HL-60/S4 treated with phorbol 12-myristate 13-acetate at 8.2 ng/mL for 4 days and 3 days (cell line): ENCODE measurements around the gene EPHA10.

Experiments
- in situ Hi-C: fragments of 300-500 bp; cut with MboI; formaldehyde crosslinking; loops from 2 replicates; pipeline ENCODE4 v1.15.0; 2022; ENCODE audit warnings: low sequenced_read_pairs

The EPHA10 gene

DNA sequence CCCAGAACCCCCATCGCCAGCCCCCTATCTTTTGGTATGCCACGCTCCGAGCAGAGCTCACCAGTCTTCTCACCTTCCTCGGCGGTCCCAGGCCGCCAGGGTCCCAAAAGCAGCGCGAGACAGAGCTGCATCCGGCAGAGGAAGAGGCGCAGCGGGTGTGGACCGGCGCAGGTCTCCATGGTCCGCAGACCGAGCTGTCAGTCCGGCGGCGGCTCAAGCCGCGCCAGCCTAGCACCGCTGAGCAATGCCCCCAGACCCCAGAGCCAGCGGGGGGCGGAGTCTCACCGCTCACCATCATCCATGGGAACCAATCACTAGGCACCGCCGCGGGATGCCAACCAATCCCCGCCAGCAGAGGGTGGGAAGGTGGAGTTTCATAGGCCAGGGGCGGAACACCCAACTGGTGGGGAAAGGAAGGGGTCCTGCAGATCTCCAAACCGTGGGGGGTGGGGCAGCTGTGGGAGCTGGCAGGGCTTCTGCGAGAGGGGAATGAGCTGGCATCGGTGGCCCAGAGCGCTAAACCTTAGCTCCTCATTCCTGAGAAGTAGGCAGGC is at the start of gene EPHA10:
EPHA10 (minus strand) TSS at position 233 of the 554 bp plus-strand sequence; CDS start at position 179, 54 bp downstream.
- in situ Hi-C loops = no loop called here

DNA sequence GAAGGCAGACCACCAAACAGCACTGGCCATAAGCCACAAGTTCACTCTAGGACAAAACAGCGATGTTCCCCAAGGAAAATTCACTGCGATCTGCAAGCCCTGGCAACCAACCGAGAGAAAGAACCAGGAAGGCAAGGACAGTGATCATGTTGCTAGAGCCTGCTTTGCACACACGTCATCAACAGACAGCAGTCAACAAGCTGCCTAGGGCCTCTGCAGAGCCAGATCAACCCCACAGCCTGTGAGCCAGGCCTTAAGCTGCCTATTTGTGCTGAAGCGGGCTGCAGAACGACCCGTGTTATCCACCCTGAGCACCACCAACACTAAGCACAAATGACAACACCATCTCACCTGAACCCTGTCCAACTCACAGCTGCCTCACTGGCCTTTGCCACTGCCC is 49.3 kb upstream of the EPHA10 start:
- in situ Hi-C loops = no loop called here

DNA sequence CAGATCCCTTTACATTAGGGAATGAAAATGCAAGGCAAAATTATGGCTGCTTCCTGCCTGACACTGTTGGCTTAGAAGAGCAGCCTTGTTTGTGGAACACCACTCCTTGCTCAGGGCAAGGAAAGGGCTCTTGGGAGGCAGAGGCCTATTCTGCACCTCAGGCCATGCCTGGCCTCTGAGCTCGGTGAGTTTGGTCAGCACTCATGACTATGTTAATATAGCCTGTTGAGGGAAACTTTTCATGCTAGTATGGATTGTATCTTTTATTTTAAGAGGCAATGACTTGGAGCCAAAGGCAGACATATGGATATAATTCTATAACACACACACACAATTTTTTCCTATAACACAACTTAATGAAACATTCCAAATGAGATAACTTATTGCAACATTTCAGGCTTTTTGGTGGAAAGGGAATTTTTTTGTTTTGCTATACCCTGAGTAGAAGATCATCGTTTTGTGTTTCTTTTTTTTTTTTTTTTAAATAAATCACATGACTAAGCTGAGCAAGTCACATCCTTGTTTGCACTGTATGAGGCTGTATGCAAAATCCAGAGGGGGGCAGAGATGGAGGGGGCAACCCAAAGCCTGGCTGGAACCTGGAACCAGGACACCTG is 48.7 kb upstream of the EPHA10 start:
- in situ Hi-C loops = no loop called here

DNA sequence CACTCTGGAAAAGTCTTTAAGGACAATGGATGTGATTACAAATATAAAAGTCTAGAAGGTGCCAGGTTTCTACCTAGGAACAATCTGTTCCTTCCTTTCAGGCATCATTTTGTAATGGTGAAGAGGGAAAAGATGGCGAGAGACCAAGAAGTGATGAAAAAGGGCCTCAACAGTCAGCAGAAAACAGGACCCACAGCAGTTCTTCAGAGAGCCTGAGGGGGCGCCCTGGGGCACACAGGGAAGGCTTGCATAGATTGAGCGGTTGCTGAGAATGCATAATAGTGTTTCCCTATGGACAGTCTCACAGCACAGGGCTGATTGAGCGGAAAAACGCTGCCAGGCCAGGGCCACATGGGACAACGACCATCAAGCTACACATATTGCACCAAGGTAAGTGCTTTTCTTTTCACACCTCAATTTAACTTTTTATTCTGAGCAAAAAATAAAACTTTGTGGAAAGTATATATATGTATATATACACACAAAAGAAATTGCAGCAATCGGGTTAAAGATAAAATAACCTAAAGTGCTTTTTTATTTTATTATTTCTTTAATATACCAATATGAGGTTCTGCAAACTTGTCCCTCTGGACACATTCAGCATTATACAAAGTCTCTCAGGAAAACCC is 46.2 kb upstream of the EPHA10 start:
- in situ Hi-C loops = no loop called here

DNA sequence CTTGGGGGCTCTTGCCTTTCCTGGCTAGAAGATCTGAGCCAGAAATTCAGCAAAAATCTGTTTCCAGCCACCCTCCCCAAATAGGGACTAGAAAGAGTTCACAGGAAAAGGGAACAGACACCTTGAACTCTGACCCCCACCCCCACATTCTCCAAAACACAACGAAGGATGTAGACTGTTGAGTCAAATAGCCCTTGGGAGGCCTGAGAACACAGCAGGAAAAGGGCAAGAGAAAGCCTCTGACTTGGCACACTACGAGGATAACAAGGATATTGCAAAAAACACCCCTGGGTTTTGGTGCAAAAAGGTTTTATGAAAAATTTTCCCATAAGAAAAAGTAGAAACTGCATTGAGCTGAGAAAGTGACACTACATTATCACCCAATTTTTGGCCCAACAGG is 45.0 kb upstream of the EPHA10 start:
- in situ Hi-C loops = no loop called here

DNA sequence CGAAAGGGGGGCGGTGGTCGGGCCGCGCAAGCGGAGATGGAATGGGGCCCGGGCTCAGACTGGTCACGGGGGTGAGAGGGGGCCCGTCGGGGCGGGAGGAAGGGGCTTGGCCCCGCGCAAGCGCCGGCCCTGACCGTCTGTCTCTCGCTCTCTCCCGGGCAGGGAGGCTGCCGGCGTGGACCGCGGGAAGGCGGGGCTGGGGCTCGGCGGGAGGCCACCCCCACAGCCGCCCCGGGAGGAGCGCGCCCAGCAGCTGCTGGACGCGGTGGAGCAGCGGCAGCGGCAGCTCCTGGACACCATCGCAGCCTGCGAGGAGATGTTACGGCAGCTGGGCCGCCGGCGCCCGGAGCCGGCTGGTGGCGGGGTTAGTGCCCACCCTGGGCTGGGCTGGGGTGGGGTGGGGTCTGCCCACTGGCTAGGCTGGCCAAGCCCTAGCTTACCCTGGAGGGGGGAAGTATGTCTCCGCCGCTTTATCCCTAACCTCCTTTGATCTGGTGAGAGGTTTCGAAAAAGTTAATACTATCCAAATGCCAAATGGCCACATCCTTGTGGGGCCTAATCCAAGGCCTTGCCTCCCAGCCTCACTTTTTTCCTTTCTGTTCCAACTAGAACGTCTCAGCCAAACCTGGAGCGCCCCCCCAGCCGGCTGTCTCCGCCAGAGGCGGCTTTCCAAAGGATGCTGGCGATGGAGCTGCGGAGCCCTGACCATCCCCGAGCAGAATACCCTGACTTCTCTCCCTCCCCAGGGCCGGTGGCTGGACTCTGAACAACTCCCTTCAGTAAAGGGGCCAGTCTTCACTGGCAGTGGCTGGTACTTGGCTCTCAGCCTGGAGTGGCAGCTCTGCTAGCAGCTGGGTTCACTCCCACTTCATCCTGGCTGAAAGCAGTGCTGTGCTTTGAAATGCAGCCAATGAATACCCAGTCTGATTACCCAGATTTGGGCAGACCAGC is 43.7 kb upstream of the EPHA10 start:
- in situ Hi-C loops = no loop called here

DNA sequence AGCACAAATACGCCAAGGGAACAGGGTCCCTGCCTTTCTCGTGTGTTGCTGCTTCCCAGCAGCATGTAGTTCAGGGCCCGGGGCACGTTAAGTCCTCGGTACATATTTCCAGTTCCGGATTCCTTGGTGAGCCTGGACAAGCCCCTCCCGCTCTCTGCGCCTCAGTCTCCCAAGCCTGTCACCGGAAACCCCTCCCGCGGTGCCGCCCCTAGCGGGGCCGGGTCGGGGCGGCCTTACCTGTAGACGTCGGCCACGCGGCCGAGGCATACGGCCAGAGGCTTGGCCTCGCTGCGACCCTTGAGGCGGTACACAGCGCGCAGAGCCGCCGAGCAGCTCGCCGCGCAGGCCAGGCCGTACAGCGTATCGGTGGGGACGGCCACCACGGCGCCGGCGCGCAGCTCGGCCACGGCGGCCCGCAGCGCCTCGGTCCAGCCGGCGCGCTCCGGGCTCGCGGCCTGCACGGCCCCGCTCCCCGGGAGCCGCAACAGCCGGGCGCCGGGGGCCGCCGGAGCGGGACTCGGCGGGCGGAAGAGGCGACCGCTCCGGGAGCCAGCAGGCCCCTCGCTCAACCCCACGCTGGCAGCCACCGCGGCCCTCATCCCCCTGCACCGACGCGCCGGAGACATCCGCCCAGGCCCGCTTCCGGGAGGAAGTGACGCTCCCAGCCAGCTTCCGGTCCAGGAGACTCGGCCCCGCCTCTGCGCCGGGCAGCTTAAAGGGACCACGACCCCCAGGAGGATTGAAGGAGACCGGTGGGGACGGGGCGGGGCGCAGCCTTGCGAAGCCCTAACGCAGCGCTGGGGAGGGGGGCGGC is 42.8 kb upstream of the EPHA10 start, which contains the start of the genes C1orf122 and YRDC:
C1orf122 (plus strand) TSS at position 236 of the 814 bp plus-strand sequence. CDS start 615 bp downstream, outside the sequence.
YRDC (minus strand) TSS at position 654 of the 814 bp plus-strand sequence; CDS start at position 626, 28 bp downstream.
- in situ Hi-C loops = no loop called here

DNA sequence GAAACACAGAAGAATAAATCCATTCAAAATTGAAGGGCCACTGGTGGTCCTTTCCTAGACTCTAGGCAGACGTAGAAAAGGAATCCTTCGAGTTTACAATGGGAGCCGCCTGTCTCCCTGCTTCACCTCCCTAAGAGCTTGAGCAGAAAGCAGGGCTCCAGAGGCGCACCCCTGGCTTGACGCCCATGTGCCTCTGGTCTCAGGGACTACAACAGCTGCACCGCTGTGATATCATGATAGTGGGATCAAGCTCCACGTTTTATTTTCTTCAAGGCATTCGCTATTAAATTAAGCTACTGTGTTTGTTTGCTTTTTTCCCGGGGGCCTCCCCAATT is 42.3 kb upstream of the EPHA10 start:
- in situ Hi-C loops = no loop called here

DNA sequence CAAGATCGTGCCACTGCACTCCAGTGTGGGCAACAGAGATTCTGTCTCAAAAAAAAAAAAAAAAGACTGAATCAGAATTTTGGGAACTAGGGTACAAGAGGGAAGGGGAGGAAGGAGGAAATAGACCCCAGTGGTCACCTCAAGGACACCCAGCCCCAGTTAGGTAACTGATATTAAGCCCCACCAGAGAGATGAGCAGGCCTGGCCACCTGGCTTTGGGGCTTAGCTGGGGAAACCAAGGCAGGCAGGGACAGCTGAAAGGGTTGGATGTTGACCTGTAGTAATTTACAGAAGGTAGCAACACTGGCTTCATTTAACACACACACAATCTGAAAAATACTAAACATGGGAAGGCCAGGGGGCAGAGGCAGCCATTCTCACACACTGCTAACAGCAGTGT is 37.5 kb upstream of the EPHA10 start:
- in situ Hi-C loops = no loop called here

DNA sequence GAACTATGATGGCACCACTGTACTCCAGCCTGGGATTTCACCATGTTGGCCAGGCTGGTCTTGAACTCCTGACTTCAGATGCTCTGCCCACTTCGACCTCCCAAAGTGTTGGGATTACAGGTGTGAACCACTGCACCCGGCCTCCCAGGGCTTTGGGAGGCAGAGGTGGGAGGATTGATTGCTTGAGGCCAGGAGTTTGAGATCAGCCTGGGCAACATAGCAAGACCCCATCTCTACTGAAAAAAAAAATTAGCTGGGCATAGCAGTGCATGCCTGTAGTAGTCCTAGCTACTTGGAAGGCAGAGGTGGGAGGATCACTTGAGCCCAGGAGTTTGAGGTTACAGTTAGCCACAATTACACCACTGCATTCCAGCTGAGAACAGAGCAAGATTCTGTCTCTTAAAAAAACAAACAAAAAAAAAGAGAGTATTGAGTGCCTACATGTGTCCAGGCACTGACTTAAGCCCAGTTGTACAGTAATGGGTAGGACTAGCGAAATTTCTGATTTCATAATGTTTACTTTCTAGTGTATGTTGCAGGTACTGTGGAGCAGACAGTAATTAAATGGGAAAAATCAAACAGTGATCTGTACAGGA is 32.9 kb upstream of the EPHA10 start:
- in situ Hi-C loops = no loop called here

DNA sequence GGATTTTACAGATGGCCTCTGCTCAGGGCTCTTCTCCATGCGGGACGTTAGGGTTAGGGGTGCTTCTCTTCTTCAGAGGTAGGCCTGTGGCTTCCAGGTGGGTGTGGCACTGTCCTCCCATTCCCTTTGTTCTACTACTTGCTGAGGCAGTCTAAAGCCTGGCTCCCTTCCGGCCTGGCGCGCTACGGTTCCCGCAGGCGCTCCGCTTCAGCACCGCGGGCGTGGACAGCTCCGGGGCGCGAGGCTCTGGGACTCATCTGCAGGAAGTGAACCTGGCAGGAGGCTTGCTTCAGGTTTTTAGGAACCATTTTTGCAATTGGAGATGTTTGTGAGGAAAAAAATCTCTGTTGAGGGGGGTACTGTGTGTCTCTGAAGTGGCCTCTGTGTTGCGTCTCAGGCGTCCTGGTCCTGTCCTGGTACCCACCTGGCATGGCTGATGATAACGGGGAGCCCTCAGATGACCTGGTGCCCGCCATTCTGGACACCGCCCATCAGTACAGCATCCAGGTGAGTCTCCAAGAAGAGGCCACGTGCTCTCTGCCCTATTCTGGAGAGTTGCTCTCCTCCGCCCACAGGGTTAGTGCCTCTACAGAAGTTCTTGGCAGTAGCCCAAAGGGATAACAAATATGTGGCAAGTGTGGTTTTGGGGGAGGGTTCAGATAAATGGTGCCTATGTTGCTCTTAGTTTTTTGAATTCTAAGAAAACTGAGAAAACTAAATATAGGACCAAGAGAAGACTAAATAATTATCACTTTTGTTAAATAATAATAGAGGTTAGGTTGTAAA is 30.6 kb upstream of the EPHA10 start:
- in situ Hi-C loops = no loop called here

DNA sequence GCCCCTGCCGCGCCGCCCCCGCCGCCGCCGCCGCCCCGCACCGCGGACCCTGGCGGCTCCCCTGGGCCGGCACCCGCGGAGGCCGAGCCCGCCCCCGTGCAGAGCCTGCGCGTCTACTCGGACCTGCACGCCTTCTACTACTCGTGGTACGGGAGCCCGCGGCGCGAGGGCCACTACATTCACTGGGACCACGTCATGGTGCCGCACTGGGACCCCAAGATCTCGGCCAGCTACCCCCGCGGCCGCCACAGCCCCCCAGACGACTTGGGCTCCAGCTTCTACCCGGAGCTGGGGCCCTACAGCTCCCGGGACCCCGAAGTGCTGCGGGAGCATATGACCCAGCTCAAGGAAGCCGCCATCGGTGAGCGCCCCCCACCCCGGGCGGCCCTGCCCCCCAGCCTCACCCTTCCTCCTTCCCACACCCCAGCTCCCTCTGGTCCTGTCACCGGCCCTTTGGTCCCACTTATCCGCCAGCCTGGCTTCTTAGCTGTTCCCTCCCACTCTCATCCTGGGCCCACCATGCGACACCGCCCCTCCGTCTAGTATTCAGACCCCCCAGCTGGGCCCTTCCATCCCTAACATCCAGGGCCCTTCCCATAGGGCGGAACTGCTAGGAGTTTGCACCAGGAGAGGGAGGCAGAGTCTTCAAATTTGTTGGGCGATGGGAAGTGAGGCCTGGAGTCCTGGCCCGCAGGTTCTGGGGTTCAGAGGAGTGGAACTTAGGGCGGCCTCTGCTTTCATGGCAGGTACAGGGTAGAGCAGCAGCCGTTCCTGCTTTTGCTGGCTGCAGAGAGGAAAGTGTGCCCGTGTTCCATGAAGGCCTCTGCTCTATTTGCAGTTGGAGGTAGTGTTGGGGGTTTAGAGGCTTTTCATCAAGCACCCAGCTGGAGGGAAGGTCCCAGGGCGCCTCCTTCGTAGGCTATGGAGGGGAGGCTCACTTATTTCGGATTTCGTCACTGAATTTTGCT is 29.7 kb upstream of the EPHA10 start:
- in situ Hi-C loops = no loop called here

DNA sequence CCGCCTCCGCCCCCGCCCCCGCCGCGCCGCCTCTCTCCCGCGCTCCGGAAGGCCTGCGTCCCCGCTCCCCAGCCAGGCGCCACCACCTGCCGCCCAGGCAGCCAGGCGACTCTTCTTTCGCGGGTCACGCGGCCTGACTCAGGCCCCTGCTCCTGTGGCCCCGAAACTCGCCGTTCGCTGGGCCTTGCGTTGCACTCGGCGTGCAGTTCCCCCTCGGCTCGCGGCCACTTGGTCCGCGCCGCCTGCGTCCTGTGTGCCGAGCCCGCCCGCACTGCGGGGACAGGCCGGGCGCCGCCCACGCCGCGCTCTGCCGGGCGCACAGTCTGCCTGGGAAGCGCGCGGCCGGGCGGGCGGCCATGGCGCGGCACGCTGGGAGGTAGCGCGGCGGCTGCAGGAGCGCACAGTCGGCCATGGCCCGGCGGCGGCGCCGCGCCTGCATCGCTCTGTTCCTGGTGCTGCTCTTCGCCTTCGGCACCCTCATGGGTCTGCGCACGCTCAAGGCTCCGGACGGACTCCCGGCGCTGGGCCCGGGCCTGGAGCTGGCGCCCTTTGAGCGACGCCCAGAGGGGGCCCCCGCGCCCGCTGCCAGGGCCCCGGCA is 29.0 kb upstream of the EPHA10 start, which contains the start of gene MANEAL:
MANEAL (plus strand) TSS at position 75 of the 599 bp plus-strand sequence; CDS start at position 411, 336 bp downstream.
- in situ Hi-C loops = no loop called here

DNA sequence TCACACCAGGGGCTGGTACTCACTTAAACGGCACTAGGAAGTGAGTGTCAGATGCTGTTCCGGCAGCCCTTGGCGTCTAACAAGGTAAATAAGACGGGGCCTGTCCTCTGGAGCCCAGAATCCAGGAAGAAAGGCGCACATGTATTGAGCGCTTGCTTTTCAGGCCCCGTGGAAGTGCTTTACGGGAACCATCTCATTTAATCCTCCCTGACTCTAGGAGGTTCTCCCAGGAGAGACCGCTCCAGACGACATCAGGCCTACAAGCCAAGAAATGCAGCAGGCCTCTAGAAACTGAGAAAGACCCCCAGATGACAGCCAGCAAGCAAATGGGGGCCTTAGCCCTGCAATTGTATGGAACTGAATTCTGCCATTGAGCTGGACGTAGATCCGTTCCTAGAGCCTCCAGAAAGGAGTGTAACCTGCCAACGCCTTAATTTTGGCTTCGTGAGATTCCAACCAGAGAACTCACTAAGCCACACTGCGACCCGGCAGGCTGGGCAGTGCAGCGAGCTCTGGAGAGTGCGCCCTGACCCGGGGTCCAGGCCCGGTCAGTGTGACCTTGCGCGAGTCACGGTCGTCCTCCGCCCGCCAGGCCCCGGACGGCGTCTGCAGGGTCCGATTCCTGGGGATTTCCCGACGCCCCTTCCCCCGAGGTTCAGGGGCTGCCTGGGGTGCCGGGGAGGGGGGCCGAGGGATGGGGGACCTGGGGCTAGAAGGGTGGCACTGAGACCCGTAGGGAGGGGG is 28.2 kb upstream of the EPHA10 start:
- in situ Hi-C loops = no loop called here

DNA sequence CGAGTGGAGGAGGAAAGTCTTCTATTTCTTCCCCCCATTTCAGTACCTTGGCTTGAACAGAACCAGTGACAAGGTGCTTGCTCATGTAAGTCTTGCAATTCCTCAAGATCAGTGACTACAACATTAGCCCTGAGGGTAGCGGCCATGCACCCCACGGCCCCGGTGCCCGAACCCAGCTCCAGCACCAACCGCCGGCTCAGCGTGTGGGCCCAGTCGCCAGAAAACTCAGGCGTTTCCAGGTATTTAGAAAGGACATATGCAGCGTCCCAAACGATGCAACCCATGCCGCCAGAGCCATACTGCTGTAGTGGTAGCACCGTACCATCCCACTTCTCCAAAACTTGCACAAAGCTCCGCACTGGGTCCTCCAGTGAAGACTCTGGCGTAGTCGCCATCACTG is 17.6 kb upstream of the EPHA10 start:
- in situ Hi-C loops = no loop called here

DNA sequence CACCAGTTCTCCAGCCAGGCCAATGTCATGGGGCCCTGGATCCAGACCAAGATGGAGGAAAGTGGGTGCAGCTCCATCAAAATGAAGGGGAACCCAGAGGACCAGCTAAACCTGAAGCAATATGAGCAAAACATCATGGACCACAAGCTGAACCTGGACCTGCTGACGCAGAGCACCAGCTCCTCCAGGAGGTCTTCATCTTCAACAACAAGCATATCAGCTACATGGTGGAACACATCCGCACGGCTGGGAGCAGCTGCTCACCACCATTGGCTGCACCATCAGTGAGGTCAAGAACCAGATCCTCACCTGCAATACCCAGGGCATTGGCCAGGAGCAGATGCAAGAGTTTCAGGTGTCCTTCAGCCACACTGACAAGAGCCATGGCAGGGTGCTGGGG is 13.7 kb upstream of the EPHA10 start:
- in situ Hi-C loops = no loop called here

DNA sequence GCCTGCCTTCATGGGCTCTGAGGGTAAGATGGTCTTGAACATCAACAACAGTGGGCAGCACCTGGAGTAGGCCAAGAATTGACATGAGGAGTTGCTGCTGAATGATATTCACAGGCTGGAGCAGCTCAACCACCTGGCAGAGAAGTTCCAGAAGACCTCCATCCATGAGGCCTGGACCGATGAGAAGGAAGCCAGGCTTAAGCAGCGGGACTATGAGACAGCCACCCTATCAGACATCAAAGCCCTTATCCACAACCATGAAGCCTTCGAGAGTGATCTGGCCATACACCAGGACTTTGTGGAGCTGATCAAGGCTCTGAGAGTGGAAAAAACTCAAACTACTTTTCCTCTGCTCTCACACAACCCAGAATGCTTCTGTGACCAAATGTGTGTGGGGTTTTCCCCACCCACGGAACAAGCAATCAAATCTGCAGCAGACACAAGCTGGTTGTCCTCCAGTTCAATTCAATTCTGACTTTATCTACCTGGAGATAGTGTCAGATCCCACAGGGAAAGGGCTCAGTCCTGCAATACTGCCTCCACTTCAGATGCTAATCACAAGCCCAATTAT is 12.1 kb upstream of the EPHA10 start:
- in situ Hi-C loops = no loop called here
